GM13977 (cell line): ENCODE results near the gene COL2A1.

Experiments used
- DNase-seq: peaks from one replicate; pipeline ENCODE4 v3.0.0; 2012; ENCODE audit warnings: low spot score
- in situ Hi-C: fragments of 300-500 bp; cut with MboI; formaldehyde crosslinking; loops from one replicate; pipeline ENCODE4 v1.12.0; 2022; ENCODE audit warnings: low sequenced_read_pairs, low pct_unique_long_range_greater_than_20kb, mixed read lengths, inconsistent platforms; ENCODE audit not compliant: unreplicated experiment
- TF ChIP-seq, protein P1 (sequence below): IDR thresholded peaks from 2 replicates; pipeline ENCODE4 v1.5.1; 2012; ENCODE audit warnings: mild to moderate bottlenecking, control low read depth; ENCODE audit not compliant: insufficient read depth; ENCODE audit errors: extremely low read depth, missing control alignments

The COL2A1 gene

DNA sequence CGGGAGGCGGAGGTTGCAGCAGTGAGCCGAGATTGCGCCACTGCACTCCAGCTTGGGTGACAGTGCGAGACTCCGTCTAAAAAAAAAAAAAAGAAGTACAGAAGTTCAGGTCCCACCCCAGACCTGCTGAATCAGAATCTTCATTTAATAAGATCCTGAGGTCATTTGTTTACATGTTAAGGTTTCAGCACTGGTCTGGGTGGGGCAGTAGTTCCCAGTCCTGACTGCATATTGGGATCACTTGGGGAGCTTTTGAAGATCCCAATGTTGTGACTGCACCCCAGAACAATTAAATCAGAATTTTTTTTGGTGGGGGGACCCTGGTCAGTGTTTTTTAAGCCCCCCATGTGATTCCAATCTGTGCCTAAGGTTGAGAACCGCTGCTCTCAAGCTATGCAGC, 11.7 kb upstream of the COL2A1 start:
- in situ Hi-C loops: no loop called here
- no peak for DNase-seq
- TF ChIP-seq, protein P1, sequence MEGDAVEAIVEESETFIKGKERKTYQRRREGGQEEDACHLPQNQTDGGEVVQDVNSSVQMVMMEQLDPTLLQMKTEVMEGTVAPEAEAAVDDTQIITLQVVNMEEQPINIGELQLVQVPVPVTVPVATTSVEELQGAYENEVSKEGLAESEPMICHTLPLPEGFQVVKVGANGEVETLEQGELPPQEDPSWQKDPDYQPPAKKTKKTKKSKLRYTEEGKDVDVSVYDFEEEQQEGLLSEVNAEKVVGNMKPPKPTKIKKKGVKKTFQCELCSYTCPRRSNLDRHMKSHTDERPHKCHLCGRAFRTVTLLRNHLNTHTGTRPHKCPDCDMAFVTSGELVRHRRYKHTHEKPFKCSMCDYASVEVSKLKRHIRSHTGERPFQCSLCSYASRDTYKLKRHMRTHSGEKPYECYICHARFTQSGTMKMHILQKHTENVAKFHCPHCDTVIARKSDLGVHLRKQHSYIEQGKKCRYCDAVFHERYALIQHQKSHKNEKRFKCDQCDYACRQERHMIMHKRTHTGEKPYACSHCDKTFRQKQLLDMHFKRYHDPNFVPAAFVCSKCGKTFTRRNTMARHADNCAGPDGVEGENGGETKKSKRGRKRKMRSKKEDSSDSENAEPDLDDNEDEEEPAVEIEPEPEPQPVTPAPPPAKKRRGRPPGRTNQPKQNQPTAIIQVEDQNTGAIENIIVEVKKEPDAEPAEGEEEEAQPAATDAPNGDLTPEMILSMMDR: no peak

- TF ChIP-seq, protein P1: no peak
- DNase-seq: no peak
- in situ Hi-C loops: no loop called here
Measured at GRCh38 chr12:48015129-48015528, 10.9 kb upstream of the COL2A1 start.

- no peak for DNase-seq
- TF ChIP-seq, protein P1: no peak
- in situ Hi-C loops: no loop called here
Measured at GRCh38 chr12:48013287-48013686, 9.0 kb upstream of the COL2A1 start.

- TF ChIP-seq, protein P1: no peak
- no peak for DNase-seq
- in situ Hi-C loops: no loop called here
Measured at GRCh38 chr12:48012070-48012469, 7.8 kb upstream of the COL2A1 start.

DNA sequence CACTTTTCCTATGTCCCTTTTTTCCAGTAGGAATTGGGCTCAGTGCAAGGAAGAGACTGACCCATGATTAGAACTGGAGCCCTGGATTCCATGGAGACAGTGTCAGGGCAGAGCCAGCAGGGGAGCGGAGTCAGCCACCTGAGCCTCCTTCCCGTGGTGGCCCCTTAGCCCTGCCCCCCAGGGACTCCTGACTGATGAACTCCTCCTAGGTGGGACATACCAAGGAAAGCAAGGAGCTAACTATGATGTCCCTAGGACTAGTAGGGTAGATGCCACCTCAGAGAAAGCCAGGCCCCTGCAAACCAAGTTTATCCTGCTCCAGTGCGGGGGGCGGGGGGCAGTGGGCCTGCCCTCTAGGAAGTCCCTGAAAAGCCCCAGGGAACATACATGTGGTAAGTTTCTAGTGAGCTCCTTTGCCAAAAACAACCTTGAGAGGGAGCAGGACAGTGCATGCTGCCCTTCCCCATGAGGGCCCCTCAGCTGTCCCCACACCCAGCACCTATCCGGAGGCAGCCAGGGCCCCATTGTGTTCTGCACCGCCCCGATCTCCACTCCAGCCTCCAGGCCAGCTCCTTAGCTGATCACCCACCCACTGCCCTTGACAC, 6.2 kb upstream of the COL2A1 start:
- TF ChIP-seq, protein P1: no peak
- no peak for DNase-seq
- in situ Hi-C loops: no loop called here

- in situ Hi-C loops: no loop called here
- no peak for DNase-seq
- TF ChIP-seq, protein P1: no peak
Measured at GRCh38 chr12:48009471-48009870, 5.2 kb upstream of the COL2A1 start.
